H1 (cell line): ENCODE results near the gene ZNF429. TPM values are rescaled to one million over a fixed set of nuclear protein-coding genes. Genes with fewer than 3 reads are reported as not detected.

Experiments used
- ASH2L ChIP-seq: fragments of 200-600, 300-600 bp; sonication (generic); IDR thresholded peaks from one replicate; pipeline ENCODE4 v1.7.1; 2017; ENCODE audit warnings: low read length
- CBX8 ChIP-seq: fragments of 300-800, 300-1000 bp; sonication (generic); IDR thresholded peaks from 2 replicates; pipeline ENCODE4 v1.7.1; 2016; ENCODE audit warnings: low read depth, low read length, borderline replicate concordance
- RFX5 ChIP-seq: IDR thresholded peaks from 2 replicates; pipeline ENCODE4 v1.6.1; 2011; ENCODE audit warnings: low read depth, low read length, improper control_type of control experiment, borderline replicate concordance
- RNF2 ChIP-seq: fragments of 200-900, 300-1000 bp; sonication (generic); IDR thresholded peaks from 2 replicates; pipeline ENCODE4 v1.7.1; 2016; ENCODE audit warnings: borderline replicate concordance, low read depth, mild to moderate bottlenecking, antibody characterized with exemption, low read length; ENCODE audit not compliant: poor library complexity, severe bottlenecking; ENCODE audit errors: missing control alignments
- SP4 ChIP-seq: IDR thresholded peaks from 2 replicates; pipeline ENCODE4 v1.6.1; 2012; ENCODE audit warnings: low read length, inconsistent platforms
- SRF ChIP-seq: IDR thresholded peaks from 2 replicates; pipeline ENCODE4 v1.6.1; 2011; ENCODE audit warnings: mild to moderate bottlenecking, low read depth, low read length, moderate library complexity
- polyA plus RNA-seq, 7 experiments: library from polyadenylated mRNA; depleted of rRNA in 3 of 7; stranded (reverse) in 5 of 7; unstranded in 2 of 7; fragments of >200 nt in 5 of 7; fragments of 200-250 nt in 2 of 7; gene quantifications; 1 replicate in 5 of 7; 2 replicates in 1 of 7; 4 replicates in 1 of 7; pipeline versions ENCODE4 v1.2.1 to v1.2.3, GENCODE V29; 2011 to 2013; ENCODE audit warnings: missing spikeins in 2 of 7, mixed read lengths in 2 of 7
- total RNA-seq: library from RNA; stranded (reverse); fragmentation: NEBNext Ultra II Directional; extraction: Animal tissue kit (Norgen Biotek cat#: 25700); gene quantifications from 2 replicates; pipeline ENCODE4 v1.2.1, GENCODE V29; 2021
- TF ChIP-seq, protein P1 (sequence below): fragments of 300-600 bp; sonication (generic); IDR thresholded peaks from 2 replicates; pipeline ENCODE4 v1.7.1; 2012; ENCODE audit warnings: low read length, moderate library complexity, mild to moderate bottlenecking, inconsistent platforms; ENCODE audit not compliant: insufficient replicate concordance

ZNF429 gene
- total and polyA plus RNA-seq, 2 of the 8 experiments (the other 6 are each of a cell fraction or from before 2014, with no cell fraction given), result 10.9 to 15.0 TPM

DNA sequence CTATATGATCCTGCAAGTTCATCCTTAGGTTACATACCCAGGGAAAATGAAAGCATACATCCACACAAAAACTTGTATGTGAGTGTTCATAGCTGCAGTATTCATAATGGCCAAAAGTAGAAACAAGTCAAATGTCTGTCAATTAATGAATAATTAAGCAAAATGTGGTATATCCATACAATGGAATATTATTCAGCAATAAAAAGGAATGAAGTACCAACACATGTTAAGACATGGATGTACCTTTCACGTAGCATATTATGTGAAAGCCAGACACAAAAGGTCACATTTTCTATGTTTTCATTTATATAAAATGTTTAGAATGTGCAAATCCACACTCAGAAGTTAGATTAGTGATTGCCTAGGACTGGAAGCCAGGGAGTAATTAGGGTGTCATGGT is 75.4 kb downstream of the ZNF429 start (continued):
- TF ChIP-seq, protein P1, sequence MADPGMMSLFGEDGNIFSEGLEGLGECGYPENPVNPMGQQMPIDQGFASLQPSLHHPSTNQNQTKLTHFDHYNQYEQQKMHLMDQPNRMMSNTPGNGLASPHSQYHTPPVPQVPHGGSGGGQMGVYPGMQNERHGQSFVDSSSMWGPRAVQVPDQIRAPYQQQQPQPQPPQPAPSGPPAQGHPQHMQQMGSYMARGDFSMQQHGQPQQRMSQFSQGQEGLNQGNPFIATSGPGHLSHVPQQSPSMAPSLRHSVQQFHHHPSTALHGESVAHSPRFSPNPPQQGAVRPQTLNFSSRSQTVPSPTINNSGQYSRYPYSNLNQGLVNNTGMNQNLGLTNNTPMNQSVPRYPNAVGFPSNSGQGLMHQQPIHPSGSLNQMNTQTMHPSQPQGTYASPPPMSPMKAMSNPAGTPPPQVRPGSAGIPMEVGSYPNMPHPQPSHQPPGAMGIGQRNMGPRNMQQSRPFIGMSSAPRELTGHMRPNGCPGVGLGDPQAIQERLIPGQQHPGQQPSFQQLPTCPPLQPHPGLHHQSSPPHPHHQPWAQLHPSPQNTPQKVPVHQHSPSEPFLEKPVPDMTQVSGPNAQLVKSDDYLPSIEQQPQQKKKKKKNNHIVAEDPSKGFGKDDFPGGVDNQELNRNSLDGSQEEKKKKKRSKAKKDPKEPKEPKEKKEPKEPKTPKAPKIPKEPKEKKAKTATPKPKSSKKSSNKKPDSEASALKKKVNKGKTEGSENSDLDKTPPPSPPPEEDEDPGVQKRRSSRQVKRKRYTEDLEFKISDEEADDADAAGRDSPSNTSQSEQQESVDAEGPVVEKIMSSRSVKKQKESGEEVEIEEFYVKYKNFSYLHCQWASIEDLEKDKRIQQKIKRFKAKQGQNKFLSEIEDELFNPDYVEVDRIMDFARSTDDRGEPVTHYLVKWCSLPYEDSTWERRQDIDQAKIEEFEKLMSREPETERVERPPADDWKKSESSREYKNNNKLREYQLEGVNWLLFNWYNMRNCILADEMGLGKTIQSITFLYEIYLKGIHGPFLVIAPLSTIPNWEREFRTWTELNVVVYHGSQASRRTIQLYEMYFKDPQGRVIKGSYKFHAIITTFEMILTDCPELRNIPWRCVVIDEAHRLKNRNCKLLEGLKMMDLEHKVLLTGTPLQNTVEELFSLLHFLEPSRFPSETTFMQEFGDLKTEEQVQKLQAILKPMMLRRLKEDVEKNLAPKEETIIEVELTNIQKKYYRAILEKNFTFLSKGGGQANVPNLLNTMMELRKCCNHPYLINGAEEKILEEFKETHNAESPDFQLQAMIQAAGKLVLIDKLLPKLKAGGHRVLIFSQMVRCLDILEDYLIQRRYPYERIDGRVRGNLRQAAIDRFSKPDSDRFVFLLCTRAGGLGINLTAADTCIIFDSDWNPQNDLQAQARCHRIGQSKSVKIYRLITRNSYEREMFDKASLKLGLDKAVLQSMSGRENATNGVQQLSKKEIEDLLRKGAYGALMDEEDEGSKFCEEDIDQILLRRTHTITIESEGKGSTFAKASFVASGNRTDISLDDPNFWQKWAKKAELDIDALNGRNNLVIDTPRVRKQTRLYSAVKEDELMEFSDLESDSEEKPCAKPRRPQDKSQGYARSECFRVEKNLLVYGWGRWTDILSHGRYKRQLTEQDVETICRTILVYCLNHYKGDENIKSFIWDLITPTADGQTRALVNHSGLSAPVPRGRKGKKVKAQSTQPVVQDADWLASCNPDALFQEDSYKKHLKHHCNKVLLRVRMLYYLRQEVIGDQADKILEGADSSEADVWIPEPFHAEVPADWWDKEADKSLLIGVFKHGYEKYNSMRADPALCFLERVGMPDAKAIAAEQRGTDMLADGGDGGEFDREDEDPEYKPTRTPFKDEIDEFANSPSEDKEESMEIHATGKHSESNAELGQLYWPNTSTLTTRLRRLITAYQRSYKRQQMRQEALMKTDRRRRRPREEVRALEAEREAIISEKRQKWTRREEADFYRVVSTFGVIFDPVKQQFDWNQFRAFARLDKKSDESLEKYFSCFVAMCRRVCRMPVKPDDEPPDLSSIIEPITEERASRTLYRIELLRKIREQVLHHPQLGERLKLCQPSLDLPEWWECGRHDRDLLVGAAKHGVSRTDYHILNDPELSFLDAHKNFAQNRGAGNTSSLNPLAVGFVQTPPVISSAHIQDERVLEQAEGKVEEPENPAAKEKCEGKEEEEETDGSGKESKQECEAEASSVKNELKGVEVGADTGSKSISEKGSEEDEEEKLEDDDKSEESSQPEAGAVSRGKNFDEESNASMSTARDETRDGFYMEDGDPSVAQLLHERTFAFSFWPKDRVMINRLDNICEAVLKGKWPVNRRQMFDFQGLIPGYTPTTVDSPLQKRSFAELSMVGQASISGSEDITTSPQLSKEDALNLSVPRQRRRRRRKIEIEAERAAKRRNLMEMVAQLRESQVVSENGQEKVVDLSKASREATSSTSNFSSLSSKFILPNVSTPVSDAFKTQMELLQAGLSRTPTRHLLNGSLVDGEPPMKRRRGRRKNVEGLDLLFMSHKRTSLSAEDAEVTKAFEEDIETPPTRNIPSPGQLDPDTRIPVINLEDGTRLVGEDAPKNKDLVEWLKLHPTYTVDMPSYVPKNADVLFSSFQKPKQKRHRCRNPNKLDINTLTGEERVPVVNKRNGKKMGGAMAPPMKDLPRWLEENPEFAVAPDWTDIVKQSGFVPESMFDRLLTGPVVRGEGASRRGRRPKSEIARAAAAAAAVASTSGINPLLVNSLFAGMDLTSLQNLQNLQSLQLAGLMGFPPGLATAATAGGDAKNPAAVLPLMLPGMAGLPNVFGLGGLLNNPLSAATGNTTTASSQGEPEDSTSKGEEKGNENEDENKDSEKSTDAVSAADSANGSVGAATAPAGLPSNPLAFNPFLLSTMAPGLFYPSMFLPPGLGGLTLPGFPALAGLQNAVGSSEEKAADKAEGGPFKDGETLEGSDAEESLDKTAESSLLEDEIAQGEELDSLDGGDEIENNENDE, result no peak
- TF ChIP-seq CBX8, result no peak
- no peak for TF ChIP-seq SRF
- TF ChIP-seq RNF2, result no peak
- no peak for TF ChIP-seq ASH2L
- no peak for TF ChIP-seq RFX5
- TF ChIP-seq SP4, result no peak
